Eye (tissue), 1 donor: Measurements from ENCODE around the gene KCNK3.
"Not testable (repeated sequence)": the region's sequence is repeated elsewhere in the genome, so short reads cannot be mapped to it uniquely, and the experiment has no call there.

ENCODE experiments used
- DNase-seq: peaks from one replicate; pipeline ENCODE4 v3.0.0-alpha.2; 2015

Gene KCNK3

DNA sequence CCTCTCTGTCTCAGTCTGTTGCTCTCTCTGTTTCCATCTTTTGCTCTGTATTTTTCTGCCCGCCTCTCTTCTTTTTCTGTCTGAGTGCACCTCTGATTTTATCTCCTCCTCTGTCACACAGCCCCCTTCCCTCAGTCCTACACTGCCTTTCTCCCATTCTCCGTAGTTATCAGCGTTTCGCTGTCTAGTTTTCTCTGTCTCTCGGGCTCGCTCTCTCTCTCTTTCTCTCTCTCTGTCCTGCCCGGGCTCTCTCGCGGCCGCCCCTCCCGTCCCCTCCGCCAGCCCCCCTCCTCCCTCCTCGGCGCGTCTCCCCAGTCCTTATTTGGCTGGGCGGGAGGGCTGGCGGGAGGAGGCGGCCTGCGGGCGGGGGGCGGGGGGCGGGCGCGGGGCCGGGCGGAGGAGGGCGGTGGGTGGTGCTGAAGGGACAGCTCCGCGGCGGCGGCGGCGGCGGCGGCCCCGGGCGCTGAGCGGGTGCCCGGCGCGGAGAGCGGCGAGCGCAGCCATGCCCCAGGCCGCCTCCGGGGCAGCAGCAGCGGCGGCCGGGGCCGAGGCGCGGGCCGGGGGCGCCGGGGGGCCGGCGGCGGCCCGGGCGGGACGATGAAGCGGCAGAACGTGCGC is at the start of gene KCNK3:
Gene KCNK3, plus strand, starts transcription at position 444 of the 618 bp plus-strand sequence. Its CDS starts 154 bp downstream, at position 598.
- peak; percentile 85 for DNase-seq

DNA sequence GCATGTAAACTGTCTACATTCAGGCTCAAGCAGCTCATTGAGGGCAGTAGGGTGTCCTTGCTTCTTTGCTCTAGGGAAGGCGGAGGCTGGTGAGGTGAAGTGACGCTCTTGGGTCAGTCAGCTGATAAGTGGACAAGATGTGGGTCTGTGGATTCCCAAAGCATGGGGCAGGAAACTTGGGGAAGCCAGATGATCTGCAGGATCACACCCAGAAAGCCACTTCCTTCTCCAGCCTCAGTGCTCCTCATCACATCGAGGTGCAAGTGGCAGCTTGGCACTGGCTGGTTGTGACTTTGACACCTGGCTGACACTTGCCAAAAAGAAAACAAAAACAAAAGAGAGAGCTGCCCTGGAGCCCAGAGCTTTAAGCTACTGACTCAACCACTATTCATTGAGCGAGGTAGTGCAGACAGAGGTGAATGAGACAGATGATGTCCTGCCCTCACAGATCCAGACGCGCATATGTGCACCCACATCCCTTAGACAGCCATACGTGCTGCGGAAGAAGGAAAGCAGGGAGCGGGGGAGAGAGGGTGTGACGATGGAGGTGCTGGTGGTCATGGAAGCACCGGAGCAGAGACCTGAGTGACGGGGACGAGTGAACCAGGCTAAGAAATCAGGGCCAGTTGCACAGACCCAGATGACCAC is 48.2 kb upstream of the KCNK3 start:
- no peak for DNase-seq

DNA sequence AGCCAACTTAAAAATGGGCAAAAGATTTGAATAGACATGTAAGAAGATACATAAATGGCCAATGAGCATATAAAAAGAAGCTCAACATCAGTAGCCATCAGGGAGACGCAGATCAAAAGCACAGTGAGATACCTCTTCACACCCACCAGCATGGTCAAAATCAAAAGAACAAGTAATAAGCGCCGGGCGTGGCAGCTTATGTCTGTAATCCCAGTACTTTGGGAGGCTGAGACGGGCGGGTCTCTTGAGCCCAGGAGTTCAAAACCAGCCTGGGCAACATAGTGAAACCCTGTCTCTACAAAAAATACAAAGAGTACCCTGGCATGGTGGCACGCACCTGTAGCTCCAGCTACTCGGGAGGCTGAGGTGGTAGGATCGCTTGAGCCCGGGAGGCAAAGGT is 46.8 kb upstream of the KCNK3 start:
- no peak for DNase-seq

DNA sequence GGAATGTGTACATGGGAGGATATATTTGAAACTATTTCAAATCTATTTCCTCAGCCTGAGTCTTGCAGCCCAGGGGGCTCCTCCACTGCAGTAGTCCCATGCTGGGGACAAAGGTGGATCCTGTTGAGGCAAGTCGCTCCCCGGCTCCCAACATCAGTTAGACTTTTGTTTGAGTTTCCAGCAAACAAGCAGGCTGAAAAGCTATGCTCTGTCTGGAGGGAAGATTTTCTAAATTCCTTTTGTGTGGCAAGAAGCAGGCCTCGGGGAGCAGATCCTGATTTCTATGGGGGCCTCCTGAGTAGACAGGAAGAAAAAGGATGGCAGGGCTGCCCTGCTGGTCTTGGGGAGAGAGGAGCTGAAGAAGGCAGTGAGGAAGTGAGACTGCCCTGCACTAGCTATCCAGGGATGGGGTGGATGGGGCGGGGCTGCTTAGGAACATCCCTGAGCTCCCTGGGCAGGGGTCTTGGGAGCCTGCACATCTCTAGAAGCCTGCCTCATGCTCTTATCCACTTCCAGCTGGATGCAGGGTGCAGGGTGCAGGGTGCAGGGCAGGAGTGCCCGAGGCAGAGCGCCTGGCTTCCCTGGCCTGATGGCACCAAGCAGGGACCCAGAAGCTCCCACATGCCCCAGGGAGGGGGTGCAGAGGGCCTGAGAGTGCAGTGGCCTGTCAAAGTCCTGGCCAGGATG is 45.4 kb upstream of the KCNK3 start:
- no peak for DNase-seq

DNA sequence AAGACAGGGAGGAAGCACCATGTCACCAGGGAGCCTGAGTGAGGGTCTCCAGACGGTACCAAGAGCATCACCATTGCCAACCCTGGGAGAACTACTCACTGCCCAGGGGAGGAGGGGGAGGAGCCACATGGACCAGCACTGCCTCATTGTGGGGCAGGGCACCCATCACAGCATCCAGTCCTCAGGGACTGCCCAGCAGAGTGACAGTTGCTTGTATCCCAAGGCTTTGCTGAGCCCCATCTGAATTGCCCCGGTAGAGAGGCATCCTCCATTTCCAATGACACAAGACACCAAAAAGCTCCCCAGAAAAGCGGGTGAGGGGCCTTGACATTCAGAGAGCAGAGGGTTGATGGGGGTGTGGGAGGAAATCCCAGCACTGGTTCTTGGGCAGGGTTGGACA is 44.5 kb upstream of the KCNK3 start:
- DNase-seq = no peak

DNA sequence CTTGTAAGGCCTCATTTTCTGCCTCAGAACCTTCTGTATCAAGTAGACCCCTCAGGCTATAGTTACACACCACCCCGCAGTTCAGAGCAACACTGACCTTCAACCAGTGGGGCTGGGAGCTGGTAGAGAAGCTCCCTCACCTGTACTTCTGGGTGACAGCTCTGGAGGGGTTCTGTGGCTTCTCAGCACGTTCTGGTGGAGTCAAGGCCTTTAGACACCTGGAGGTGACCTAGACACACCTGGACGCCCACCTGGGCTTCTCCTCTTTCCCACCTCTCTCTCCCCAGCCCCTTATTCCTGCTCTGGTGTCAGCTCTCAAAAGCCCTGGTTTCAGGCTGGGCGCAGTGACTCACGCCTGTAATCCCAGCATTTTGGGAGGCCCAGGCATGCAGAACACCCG is 44.0 kb upstream of the KCNK3 start:
- no peak for DNase-seq

DNA sequence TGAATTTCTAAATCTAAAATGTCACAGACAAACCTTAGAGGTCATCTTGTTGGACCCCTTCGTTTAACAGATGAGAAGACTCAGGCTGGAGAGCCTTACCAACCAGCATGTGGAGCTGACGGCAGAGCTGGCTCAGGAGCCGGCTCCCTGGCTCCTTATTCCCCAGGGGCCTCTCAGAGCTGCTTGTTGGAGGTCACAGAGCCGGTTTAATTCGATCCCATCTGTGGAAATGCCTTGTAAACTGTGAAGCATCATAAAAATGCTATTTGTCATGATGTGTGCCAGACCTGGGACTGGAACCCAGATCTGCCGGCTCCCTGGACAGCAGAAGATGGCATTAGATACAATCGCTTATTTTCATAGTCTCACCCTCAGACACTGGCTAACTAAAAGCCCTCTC is 43.2 kb upstream of the KCNK3 start:
- no peak for DNase-seq

DNA sequence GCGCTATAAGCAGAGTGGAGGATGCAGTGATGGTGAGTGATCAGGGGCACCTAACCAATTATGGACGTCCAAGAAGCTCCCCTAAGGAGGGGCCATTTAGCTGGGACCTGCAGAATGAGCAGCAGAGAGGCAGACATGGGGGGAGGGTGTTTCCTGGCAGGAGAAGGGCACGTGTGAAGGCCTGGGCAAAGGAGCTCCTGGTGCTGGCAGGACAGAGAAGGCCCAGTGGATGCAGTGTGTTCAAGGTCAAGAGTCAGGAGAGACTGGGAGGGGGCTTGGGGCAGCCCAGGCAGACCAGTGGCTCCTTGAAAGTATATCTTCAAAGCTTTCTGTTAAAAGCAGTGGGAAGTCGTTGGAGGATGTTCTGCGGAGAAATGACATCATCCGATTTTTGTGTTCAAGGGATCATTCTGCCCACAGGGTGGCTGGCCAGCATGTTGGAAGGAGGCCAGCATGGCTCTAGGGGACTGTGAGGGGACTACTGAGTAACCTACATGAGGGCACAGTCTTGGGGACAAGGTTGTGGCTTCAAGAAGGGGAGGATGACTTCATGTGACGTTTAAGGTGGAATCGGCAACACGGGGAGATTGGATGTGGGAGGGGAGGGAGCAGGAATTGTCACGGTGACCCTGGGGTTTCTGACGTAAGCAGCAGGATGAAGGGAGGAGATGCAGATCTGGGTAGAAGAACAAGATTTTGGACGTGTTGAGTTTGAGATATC is 42.4 kb upstream of the KCNK3 start:
- no peak for DNase-seq

DNA sequence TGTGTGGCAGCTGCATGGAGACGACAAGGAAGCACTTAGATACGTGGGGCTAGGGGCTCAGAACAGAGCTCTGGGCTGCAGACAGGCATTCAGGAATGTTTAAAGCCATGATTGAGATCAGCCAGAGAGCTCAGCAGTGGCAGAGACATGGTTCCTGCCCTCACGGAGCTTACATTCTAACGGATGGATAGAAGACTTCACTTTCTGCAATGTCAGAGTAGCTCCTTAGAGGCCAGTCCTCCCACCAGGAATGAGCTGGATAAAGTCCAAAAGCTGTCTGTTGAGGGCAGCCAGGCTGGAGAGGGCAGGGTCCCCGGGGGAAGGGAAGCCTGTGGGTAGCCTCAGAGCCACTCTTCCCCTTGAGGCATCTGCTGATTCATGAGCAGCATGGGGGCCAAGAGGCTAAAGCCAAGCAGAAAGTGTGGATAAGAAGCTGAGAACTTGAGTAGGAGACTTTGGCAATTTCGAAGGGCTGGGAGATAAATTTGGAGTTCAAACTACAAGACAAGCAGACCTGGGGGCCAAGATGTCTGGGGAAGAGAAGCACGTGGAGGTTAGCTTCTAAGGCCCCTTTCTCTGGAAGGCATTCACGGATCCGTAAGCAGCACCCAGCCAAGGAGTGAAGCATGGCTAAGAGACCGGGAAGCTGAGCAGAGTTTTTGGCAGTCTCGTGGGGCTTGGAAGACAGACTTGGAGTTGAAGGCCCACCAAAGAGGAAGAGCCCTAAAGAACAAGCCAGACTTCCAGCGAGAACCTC is 41.6 kb upstream of the KCNK3 start:
- no peak for DNase-seq

DNA sequence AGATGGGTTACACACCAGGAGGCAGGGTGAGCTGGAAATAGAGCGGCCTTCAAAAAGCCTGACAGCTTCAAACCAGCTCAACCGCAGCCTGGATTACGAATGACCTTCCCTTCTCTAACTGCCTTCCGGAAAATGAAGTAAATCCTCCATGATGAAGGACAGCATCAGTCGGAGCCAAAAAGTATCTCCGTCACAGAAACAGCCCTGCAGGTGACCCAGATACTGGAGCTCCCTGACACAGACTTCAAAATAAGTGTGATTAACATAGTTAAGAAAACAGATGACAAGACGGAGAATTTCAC is 41.1 kb upstream of the KCNK3 start:
- DNase-seq = no peak

DNA sequence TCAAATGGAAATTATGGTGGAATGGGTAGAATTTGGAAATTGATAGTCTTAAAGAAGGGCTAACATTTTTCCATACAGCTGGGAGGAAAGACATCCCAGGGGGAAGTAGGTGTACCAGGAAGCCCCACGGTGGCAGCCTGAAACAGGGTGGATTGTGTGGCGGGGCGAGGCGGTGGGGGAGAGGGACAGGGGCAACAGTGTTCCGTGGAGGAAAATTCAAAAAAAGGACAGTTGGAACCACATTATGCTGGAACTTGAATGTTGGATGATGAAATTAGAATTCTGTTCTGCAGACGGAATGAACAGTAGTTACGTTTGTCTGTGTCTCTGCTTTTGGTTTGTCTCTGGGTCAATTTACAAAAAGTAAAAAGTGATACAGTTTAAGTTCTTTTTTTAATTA is 40.7 kb upstream of the KCNK3 start:
- no peak for DNase-seq

DNA sequence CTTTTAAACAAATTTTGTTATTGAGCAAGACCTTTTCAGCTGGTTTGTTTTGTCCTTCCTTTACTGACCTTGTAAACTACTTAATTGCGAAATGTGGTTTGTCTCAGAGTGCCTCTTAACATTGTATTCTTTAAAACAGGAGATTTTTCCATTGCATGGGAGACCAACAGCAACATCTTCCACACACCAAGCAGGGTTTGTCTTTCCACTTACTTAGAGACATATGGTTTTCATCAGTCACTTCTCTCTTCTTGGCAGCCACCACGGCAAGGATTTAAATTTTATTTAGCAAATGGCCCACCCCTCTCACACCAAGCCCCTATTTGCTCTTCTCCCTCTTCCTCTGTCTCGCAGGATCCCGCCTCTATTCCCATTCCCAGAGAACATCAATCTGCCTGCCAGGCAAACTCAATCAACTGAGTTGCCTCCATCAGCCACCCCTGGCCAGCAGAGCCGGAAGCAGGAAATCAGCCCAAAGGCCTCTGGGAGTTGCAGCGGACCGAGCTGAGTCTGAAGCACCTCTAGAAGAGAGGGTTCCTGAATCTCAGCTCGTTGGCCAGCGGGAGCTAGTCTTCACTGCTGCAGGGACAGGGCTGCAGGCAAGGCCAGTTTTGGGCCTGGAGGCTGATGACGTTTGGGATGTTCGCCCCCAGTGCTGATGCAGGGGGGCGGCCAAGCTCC is 40.0 kb upstream of the KCNK3 start:
- DNase-seq = peak; percentile 71

DNA sequence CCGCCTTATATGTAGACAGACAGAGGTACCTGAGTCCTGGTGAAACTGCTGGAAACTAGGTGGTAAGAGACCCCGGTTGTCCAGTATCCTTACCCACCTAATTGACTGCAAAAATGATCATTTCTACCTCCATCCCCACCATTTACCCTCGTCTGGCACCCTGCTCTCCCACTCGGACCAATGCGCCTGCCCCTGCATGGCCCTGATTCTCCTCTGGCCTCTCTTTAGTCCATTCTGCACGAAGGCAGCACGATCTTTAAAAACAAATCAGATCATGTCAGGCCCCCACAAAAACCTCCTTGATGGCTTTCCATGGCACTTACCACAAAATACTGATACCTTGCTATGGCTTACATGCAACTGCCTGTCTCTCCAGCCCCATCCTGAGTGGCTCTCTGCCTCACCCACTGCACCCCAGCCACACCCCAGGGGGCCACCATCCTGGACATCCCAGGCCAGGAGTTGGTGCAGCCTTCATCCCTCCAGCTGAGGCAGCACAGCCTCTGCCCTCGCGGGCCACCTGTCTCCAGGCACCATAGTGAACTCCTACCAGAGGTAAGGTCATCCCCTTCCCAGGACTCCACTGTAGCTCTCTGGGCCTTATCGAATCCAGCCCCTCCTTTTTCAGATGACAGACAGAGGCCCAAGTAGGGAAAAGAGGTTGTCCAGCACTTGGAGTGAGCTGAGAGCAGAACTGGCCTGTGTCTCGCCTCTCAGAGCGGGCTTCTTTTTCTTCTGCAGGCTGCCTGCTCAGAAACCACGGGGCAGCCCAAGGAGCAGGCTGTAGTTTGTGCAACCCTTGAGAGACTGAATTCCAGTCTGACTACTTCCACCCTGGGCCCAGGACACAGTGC is 39.1 kb upstream of the KCNK3 start:
- no peak for DNase-seq

DNA sequence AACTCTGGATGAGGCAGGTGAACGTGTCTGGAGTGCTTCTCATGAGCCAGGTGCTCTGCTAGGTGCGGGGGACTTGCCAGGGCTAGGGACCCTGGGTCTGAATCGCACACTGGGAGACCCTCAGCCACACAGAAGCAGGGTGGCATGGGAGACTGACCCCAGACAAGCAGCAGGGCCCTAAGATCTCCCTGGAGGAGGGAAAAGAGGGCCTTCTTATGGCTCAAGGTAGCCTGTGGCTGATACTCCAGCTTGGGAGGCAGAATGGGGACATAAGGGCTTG is 38.5 kb upstream of the KCNK3 start:
- no peak for DNase-seq

DNA sequence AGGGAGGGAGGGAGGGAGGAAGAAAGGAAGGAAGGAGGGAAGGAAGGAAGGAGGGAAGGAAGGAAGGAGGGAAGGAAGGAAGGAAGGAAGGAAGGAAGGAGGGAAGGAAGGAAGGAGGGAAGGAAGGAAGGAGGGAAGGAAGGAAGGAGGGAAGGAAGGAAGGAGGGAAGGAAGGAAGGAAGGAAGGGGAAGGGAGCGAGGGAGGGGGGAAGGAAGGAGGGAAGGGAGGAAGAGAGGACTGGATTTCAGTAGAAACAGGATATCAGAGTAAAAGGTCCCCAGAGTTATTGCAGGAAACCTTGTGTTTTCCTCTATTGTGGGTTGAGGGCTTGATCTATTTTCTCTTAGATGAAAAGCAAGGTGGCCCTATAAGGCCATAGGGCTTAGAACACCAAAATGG is 37.4 kb upstream of the KCNK3 start:
- DNase-seq = not testable (repeated sequence)

DNA sequence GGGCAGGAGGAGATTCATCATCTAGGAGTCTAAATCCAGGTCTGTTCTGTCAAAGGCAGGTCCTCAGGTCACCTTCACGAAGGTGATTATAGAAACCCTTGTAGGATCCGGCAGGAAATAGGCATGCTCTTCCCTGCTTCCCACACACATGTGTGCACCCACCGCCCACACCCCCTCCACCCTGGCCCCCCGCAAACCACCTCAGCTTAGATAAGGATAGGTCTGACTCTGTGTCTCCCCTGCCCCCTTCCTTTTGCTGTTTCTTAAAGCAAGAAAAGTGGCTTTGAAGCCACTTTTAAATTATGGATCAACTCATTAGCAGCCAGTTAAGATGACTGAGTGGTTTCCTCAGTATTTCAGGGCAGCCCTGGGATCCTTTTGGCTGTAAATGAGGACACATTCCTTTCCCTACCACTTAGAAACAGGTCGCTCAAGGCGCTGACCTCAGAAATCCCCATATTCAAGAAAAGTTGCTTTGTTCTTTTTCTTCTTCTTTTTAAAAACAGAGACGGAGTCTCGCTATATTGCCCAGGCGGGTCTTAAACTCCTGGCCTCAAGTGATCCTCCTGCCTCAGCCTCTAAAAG is 36.8 kb upstream of the KCNK3 start:
- no peak for DNase-seq

DNA sequence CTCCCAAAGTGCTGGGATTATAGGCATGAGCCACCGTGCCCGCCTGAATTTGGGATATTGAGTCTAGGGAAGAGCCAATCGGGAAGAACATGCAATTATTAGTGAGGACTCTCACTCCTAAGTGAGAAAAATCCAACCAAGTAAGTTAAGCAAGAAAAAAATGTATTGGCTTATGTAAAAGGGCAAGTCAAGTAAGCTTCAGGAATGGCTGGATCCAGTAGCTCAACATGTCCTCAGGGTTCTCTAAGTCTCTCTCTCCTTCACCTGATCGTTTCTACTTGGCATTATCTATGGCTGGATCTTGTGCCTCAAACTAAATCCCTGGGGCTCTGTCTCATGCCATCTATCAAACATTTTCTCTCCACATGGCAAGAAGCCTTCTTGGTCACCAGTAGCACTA is 35.3 kb upstream of the KCNK3 start:
- DNase-seq = no peak

DNA sequence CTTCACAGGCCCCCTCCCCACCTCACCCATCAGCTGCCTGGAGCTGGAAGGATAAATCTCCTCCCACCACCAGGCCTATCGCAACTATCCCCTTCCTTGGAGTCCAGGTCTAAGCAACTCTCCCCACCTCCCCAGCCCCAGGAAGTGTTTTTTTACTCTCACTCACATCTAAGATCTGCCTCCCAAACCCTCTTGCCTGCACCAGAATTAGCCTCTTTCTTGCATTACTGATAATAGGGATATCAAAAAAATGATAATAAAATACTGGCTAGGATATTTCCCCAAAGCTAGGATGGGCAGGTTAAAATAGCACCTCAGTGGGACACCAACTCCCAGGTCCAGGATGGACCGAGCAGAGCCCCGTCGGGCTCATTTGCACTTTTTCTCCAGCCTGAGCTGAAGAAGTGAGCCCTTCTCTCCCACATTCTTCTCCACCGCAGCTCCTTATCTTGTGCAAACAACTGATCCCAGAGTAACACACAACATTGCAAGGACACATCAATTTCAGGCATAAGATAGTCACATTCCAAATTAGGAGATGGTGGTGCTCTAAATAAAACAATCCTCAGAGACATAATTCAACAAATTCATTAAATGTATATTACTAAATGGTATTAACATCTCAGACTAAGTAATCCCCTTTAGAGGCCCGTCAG is 33.7 kb upstream of the KCNK3 start:
- no peak for DNase-seq

DNA sequence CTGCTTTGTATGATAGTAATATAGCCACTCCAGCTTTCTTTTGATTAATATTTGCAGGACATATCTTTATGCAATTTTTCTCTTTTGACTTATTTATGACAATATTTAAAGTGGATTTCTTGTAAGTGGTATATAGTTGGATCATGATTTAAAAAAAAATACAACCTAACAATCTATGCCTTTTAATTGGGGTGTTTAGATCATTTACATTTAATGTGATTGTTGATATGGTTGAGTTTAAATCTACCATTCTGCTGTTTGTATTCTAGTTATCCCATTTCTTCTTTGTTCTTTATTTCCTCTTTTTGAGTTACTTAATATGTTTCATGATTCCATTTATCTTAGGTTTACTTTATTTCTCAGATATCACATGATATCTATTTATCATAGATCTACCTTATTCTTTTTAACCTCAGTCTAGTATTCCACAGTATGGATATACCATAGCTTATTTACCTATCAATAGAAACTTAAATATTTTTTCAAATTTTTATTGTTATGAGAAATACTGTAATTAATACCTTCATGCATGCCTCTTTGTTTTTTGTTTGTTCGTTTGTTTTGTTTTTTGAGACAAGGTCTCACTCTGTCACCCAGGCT is 32.1 kb upstream of the KCNK3 start:
- DNase-seq = no peak

DNA sequence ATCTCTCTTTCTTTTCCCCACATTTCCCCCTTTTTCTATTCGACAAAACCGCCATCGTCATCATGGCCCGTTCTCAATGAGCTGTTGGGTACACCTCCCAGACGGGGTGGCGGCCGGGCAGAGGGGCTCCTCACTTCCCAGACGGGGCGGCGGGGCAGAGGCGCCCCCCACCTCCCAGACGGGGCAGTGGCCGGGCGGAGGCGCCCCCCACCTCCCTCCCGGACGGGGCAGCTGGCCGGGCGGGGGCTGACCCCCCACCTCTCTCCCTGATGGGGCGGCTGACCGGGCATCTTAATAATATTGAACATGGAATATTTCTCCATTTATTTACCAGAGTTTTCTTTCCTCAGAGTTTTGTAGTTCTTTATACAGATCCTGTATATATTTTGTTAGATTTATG is 27.2 kb upstream of the KCNK3 start:
- not testable (repeated sequence) for DNase-seq

DNA sequence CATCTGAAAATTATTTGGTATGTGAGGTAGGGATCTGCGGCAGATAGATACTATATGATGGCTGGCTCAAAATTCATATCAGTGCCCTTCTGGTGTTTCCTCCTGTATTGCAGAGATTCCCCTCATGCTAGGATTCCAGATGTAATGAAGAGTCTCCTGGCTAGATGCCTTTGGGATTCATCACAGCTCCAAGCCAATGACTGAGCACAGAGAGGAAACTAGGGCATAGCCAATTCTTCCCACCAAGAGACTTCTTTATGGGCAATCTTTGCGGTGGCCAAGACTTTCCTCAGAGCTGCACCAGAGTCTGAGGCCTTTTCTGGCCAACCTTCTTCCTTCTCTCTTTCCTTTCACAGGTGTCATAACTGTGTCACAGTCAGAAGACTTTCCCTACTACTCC is 25.9 kb upstream of the KCNK3 start:
- no peak for DNase-seq
